ENCODE results near the gene RAD18.

DNA sequence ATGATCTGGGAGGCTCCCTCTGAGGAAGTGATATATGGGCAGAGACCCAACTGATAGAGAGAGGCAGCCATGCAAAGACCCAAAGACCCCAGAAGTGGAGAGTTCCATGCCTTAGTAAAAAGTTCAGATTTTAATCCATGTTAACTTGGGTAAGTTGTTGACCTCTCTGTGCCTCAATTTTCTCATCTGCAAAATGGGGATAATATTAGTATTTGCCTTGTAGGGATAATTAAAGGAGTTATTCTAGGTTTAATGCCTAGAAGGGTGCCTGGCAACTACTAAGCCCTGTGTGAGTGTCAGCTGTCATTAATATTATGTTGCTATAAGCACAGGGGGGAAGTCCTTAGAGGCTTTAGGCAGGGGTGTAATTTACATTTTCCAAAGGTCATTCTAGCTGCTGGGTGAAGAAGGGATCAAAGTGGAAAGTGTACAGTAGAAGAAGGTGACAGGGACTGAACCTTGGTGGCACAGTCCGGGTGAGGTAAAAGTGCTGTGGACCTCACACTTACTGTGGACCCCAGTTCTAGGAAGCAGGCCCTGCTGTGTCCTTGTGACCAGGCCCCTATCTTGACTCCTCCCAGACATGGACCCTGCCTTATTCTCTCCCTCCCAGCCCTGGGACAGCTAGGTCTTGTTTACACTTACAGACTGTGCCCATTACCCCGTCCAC, 3.0 kb upstream of the RAD18 start:
- TF ChIP-seq, protein P1, sequence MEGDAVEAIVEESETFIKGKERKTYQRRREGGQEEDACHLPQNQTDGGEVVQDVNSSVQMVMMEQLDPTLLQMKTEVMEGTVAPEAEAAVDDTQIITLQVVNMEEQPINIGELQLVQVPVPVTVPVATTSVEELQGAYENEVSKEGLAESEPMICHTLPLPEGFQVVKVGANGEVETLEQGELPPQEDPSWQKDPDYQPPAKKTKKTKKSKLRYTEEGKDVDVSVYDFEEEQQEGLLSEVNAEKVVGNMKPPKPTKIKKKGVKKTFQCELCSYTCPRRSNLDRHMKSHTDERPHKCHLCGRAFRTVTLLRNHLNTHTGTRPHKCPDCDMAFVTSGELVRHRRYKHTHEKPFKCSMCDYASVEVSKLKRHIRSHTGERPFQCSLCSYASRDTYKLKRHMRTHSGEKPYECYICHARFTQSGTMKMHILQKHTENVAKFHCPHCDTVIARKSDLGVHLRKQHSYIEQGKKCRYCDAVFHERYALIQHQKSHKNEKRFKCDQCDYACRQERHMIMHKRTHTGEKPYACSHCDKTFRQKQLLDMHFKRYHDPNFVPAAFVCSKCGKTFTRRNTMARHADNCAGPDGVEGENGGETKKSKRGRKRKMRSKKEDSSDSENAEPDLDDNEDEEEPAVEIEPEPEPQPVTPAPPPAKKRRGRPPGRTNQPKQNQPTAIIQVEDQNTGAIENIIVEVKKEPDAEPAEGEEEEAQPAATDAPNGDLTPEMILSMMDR (IDR thresholded peaks at IDR 0.05): no peak
- TF ChIP-seq, protein P2, sequence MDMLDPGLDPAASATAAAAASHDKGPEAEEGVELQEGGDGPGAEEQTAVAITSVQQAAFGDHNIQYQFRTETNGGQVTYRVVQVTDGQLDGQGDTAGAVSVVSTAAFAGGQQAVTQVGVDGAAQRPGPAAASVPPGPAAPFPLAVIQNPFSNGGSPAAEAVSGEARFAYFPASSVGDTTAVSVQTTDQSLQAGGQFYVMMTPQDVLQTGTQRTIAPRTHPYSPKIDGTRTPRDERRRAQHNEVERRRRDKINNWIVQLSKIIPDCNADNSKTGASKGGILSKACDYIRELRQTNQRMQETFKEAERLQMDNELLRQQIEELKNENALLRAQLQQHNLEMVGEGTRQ (IDR thresholded peaks at IDR 0.05; ENCODE audit: borderline replicate concordance, low read depth, low read length): no peak
- no peak for TF ChIP-seq YY1 (IDR thresholded peaks at IDR 0.05; ENCODE audit: low read depth)
- TF ChIP-seq EZH2phosphoT487 (IDR thresholded peaks at IDR 0.05; ENCODE audit: borderline replicate concordance, low read depth): no peak
- no peak for TF ChIP-seq RXRA (IDR thresholded peaks at IDR 0.05; ENCODE audit: borderline replicate concordance, low read depth)
- no peak for TF ChIP-seq RAD21 (IDR thresholded peaks at IDR 0.05; ENCODE audit: low read length)
- TF ChIP-seq RCOR1 (IDR thresholded peaks at IDR 0.05; ENCODE audit: low read length): no peak
- TF ChIP-seq TAF1 (IDR thresholded peaks at IDR 0.05; ENCODE audit: borderline replicate concordance, low read depth, low read length): no peak
- no peak for TF ChIP-seq RFX5 (IDR thresholded peaks at IDR 0.05; ENCODE audit: low read length)
- TF ChIP-seq POLR2AphosphoS5 (IDR thresholded peaks at IDR 0.05; ENCODE audit: low read depth, low read length): no peak
- TF ChIP-seq EP300 (IDR thresholded peaks at IDR 0.05; ENCODE audit: borderline replicate concordance in 1 of 2, low read depth in 1 of 2, low read length in 1 of 2): no peak

Data from SK-N-SH (cell line).